Testis (tissue), 2 donors: ENCODE results near the gene CYS1.

Experiments used
- POLR2A ChIP-seq: fragments of 450-650 bp; IDR thresholded peaks from one replicate; pipeline ENCODE4 v1.6.1; 2017; ENCODE audit warnings: antibody characterized with exemption, mild to moderate bottlenecking, moderate library complexity
- TF ChIP-seq, protein P1 (sequence below), 3 experiments: fragments of 450-650 bp in 2 of 3; fragments of 200-600 bp in 1 of 3; sonication (generic) in 1 of 3; IDR thresholded peaks; one replicate each; pipeline ENCODE4 v1.5.1; 2016 to 2019; ENCODE audit warnings: antibody characterized with exemption in 3 of 3, mild to moderate bottlenecking in 2 of 3, moderate library complexity in 1 of 3

DNA sequence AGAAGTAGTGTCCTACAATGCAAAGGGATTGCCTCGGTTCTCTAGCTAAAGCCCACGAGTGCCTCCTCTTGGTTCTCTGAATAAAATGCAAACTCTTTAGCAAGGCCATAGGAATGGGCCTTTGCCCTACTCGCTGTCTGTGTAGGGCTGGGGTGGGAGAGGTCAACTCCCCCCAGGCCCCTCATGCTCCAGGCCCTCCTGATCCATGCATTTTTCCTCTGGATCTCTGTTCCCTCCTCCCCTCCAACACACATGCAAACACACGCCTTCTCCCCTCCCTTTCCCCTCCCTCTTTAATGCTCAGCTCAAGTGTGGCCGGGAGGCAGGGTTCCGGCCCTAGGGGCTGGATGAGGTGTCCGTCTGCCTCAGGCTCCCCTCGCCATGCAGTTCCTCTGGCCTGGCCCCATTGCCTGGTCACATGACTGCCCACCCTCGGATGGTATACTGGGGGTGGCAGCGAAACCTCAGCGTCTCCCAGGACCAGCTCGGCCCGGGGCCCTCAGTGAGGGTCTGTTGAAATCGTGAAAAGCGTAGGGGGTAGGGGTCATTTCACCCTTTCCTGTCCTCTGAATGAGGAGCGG lies 51.7 kb downstream of the CYS1 start:
- TF ChIP-seq, protein P1, sequence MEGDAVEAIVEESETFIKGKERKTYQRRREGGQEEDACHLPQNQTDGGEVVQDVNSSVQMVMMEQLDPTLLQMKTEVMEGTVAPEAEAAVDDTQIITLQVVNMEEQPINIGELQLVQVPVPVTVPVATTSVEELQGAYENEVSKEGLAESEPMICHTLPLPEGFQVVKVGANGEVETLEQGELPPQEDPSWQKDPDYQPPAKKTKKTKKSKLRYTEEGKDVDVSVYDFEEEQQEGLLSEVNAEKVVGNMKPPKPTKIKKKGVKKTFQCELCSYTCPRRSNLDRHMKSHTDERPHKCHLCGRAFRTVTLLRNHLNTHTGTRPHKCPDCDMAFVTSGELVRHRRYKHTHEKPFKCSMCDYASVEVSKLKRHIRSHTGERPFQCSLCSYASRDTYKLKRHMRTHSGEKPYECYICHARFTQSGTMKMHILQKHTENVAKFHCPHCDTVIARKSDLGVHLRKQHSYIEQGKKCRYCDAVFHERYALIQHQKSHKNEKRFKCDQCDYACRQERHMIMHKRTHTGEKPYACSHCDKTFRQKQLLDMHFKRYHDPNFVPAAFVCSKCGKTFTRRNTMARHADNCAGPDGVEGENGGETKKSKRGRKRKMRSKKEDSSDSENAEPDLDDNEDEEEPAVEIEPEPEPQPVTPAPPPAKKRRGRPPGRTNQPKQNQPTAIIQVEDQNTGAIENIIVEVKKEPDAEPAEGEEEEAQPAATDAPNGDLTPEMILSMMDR (IDR thresholded peaks at IDR 0.05), result no peak
- TF ChIP-seq POLR2A, result no peak
